GM18508 (cell line): ENCODE measurements around the gene NOC4L.
A peak's percentile ranks its signal among the peaks of the same experiment; 100 is the strongest.

ENCODE experiments used
- ATAC-seq: cut with Tn5 transposase; IDR thresholded peaks from one replicate; pipeline ENCODE4 v1.9.1; 2021; ENCODE audit warnings: moderate number of reproducible peaks; ENCODE audit not compliant: insufficient read depth, unreplicated experiment

NOC4L gene

DNA sequence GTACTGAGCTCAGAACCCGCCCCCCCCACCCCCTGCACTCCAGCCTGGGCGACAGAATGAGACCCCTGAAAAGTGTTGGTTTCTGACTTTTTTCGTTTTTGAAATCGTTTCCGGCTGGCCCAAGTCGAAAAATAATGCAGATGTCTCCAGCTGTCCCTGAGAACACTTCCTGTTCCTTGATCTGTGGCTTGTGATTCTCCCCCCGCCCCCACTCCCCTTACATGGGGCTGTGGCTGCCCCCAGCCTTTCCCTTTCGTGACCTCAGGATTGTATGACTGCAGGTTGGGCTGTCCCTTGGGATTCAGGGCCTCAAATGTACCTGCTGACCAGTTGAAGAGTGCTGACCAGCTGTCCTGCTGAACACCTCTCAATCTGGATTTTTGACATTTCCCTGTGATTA is 34.1 kb downstream of the NOC4L start:
- no peak for ATAC-seq

- no peak for ATAC-seq
Measured at GRCh38 chr12:132178801-132179401, 34.6 kb downstream of the NOC4L start.

- ATAC-seq = no peak
Measured at GRCh38 chr12:132179431-132180362, 35.4 kb downstream of the NOC4L start.

DNA sequence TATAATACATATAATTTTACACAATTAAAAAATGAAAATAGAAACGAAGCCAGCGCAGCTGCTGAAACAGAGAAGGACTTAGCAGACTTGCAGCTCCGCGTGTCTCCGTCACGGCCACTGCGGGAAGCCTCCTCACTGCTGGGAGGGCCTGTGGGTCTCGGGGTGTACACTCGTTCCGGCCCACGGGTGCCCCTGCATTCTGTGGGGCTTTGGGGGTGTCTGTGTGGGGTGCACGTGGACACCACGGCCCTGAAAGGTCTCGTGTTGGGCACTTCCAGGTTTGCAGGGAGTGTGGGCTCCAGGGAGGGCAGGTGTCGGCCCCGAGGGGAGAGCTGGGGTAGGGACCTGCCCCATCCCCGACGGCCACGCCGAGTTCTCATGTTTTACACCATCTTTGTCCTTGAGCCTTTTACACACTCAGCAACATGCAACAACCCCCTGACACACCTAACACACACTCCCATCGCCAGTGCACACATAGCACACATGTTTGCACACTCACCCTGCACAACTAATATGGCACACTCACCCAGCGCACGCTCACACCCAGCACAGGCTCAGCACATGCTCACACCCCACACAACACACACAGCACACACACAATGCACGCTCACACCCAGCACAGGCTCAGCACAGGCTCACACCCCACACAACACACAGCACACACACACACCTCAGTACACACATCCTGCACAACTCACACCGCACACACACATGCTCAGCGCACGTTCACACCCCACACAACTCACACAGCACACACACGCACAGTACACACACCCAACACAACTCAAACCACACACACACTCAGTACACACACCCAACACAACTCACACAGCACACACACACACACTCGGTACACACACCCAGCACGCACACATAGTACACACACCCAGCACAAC is 36.6 kb downstream of the NOC4L start:
- ATAC-seq = no peak

DNA sequence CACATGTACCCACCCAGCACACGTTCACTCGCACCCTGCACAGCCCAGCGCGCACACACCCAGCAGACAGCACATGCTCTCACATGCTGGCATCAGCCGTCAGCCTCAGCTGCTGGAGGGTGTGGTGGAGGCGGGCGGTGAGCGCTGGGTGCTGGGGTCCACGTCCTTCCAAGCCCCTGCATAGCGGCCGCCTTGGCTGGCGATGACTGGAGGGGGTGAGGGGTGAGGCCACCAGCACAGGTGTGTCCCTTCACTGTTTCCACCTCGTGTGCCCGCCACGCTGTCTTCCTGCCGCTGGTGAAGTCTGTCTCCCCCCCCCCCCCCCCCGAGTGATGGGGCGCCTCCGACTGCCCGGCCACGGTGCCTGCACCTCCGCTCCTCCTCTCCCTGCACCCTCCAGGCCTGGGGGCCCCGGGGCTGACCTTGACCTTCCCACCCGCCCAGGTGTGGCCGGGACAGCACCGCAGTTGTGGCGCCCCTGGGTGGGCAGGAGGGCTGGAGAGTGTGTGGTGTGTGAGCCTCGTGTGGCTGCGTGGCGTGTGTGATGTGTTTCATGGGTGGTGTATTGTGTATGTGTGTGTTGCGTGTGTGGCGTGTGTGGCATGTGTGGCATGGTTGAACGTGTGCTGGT is 37.4 kb downstream of the NOC4L start:
- ATAC-seq = no peak

DNA sequence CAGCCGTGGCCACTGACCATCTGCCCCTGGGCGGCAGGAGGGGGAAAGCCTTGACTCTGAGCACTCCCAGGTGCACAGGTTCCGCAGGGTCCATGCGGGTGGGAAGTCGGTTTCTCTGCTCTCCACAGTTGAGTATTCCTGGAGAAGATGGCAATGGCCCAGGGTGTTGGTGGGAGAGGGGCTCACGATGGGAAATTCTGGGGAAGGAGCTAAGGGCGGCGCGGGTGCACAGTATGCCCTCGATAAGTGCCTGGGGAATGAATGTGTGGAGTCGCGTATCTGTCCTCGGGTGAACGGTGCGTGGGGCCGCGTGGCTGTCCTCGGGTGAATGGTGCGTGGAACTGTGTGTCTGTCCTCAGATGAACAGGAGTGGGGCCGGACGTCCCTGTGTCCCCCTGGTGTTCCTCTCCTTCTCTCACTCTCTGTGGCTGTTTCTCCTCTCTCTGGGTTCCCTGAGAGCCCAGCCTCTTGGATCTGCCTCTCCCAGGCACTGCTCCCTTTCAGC is 38.0 kb downstream of the NOC4L start:
- no peak for ATAC-seq

GRCh38 chr12:132182711-132183365 is 38.6 kb downstream of the NOC4L start:
- no peak for ATAC-seq

DNA sequence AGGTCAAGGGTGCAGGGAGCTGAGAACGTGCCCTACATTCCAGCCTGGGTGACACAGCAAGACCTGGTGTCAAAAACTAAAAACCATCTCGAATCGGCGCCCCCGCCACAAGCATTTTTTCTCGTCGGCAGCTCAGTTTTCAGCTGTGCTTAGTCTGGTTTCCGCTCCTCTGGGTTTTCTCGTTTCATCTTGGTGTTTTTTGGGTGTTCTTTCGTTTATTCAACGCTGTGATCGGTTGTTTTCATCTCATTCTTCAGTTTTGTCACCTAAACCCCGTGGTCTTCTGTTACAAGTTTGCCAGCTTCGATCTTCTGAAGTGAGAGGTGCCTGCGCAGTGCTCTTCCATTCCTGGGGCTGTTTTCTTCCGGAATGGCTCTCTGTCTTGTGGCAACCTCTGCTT is 41.4 kb downstream of the NOC4L start:
- no peak for ATAC-seq

DNA sequence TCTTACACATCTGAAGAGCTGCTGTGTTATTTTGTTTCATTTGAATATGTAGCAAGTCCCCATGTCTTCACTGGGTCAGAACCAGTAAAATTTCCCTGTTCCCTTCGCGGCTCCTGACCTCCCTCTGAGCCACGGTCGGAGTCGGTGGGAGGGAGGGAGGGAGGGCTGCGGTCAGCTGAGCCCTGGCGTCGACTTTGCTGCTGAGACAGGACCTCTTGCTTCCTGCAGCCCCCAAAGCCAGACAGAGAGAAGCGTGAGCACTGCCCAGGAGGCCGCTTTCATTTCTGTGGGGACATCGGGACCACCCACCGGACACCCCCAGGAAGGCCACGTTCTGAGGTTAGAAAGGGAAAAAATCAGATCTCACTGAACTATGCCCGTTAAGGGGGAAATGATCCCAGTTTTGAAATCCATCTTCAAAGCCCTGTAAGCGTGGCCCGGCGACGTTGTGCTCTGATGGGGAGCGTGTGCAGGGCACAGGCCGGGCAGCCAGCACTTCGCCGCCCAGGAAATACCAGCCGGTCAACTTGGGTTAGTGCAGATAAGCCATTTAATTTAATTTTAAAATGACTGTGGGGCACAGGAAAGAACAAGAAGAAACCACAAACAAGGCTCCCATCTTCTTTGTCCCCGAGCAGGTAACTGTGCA is 42.1 kb downstream of the NOC4L start:
- ATAC-seq = no peak

DNA sequence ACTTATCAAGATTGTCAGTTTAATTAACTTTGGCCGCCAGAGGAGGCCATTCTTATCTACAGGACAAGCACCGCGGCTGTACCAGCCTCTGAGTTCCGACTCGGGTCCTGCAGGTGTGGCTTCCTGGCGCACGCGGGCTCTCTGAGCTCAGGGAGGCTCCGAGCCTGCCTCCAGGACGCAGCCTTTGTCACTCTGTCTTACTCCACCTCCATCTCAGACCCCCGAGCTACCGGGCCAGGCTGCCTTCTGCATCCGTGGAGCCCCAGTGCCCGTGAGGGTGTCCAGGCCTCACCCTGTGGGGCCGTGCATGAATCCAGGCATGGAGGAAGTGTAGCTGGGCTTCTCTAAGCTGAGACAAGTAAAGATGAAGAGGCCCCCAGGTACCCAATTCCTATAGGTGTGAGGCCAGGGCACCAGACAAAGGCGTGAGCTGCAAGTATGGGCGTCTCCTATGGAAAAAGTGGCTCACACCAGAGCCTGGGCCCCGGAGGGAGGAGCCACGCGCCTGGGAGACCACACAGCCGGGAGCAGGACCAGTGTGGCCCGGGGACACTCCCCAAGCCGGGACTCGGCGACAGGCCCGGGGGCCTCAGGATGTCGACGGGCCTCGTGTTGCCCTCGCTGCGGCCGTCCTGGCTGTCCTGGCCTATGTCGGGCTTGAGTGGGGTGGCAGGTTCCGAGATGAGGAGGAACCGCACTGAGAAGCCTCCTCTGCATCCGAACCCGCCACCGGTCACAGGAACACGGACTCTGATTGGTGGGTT is 42.8 kb downstream of the NOC4L start:
- no peak for ATAC-seq

DNA sequence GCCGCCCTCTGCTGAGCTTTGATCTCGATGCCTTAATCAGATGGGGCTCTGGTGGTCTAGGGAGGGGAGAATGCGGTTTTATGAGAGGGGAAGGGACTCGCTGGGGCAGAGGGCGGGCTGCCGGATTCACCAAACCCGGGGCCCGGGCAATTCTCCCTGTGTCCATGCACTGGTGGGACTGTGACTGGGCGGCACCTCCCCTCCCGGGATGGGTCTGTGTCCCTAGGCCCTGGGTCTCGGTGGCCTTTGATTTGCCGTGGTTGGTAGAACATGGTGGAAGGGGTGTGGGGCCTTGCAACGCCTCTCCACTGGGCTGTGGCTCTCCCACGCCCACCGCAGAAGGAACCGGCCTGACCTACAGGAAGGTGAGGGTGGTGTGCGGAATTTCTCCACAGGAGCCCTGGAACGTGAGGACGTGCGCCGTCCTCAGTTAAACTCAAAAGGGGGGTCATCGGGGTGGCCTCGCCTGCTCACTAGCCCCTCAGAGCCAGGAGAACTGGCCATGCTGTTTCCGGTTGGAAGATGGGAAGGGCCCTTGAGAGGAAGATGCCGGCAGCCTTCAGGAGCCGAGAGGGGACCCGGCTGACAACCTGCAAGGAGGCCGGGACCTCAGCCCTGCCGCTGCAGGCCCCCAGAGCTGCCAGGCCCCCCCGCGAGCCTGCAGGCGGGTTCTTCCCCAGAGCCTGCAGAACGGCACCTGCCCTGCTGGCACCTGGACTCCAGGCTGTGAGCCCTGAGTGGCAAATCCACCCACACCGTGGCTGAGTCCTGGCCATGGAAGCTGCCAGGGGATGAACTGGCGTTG is 43.6 kb downstream of the NOC4L start:
- no peak for ATAC-seq

DNA sequence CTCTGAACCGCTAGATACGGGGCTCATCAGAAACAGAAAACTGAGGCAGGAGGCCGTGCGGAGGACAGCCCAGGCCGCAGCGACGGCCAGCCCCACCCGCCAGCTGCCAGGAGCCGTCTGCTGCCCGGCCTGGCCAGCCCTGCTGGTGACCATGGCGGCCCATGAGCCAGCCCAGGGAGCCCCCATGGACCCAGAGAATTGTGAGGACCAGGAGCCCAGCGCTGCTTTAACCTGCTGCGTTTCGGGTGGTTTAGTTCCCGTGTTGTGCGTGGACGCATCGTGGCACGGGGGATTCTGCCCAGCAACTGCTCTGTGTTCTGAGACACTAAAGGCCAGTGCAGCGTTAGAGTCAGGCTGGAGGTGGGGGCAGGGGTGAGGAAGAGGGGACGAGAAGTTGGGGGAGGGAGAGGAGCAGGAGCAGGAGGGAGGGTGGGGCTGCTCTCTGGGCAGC is 44.2 kb downstream of the NOC4L start:
- ATAC-seq = no peak

- no peak for ATAC-seq
Measured at GRCh38 chr12:132188916-132189325, 44.7 kb downstream of the NOC4L start.

GRCh38 chr12:132189378-132190011 is 45.2 kb downstream of the NOC4L start:
- ATAC-seq = peak; percentile 71

DNA sequence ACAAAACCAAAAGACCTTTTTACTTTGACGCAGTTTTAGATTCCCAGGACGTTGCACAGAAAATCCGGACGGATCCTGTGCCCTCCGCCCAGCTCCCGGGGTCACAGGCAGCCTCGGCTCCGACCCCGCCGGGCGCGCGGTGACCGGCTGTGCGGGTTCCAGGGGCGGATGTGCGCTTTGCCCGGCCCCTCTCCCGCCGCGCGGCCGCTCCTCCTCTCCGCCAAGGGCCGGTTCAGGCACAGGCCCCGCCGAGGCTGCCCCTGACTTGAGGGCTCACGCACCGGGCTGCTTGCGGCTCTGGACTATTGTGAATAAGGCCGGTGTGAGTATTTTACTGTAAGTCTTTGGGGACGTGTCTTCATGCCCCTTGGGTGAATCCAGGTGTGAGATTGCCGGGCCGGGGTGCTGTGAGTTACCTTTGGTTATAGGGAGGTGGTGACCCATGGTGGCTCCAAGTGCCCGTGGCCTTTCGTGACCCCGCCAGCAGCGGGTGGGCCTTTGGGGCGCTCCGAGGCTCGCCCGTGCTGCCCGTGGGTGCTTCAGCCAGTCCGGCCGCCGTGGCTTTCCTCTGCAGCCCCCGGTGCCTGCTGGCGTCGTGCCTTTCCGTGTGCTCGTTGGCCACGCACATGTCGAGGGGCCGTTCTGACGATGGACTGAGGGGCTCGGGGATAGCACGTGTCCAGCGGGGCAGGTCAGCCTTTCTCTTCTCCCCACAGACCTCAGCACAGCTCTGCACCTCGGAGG is 45.9 kb downstream of the NOC4L start:
- no peak for ATAC-seq

- ATAC-seq = no peak
Measured at GRCh38 chr12:132190834-132191500, 46.7 kb downstream of the NOC4L start.
